HCT116 (cell line): Measurements from ENCODE around the gene FOXP1. TPM values are rescaled to one million over a fixed set of nuclear protein-coding genes. Genes with fewer than 3 reads are reported as not detected.

Experiments used
- ATAC-seq: fragments of 200-7000 bp; cut with Tn5 transposase; 2 replicates; pipeline ENCODE4 v1.9.1; 2020; ENCODE audit warnings: mild to moderate bottlenecking, moderate library complexity
- BruUV-seq: library from RNA; stranded (reverse); fragments of 400-500 nt; replicated peaks from 2 replicates; lab custom pipeline; 2021; lab: Mats Ljungman, UMichigan
- CTCF ChIA-PET: fragments of 300-600 bp; sonication (Branson Sonifier 250); formaldehyde crosslinking; loops from one replicate; lab custom pipeline; 2021; ENCODE audit warnings: antibody characterized with exemption; lab: Charles Lee
- POLR2A ChIA-PET: fragments of 300-600, 350-600 bp; sonication (Branson Sonifier 250); formaldehyde crosslinking; loops from one replicate; lab custom pipeline; 2021; ENCODE audit warnings: antibody characterized with exemption; lab: Charles Lee
- RAD21 ChIA-PET, 2 experiments: fragments of 300-600 bp; sonication (Branson Sonifier 250); formaldehyde crosslinking; loops; one replicate each; lab custom pipeline; 2023; ENCODE audit warnings: low total read pairs in 2 of 2; ENCODE audit not compliant: uncharacterized antibody in 2 of 2, unreplicated experiment in 2 of 2, low non-redundant PET in 1 of 2; lab: Charles Lee
- DNase-seq: peaks from one replicate; pipeline ENCODE4 v3.0.0-alpha.2; 2010; ENCODE audit warnings: low read depth, low spot score
- H2AFZ ChIP-seq: fragments of 200-600 bp; shearing (Covaris generic), sonication (generic); 2 replicates; pipeline ENCODE4 v1.6.1; 2017; ENCODE audit warnings: low read depth, mixed run types, mixed read lengths, antibody characterized with exemption, low read length; ENCODE audit not compliant: poor library complexity, severe bottlenecking
- H3K27ac ChIP-seq: 2 replicates; pipeline ENCODE4 v1.5.1; 2012; ENCODE audit warnings: low read depth, low read length
- H3K27me3 ChIP-seq: fragments of 200-600 bp; sonication (generic); 2 replicates; pipeline ENCODE4 v1.6.1; 2016; ENCODE audit warnings: mixed run types, low read length, mixed read lengths; ENCODE audit not compliant: insufficient read depth
- H3K36me3 ChIP-seq, 2 experiments: fragments of 200-500 bp in 1 of 2; fragments of 200-600 bp in 1 of 2; sonication (Bioruptor generic) in 1 of 2; sonication (generic) in 1 of 2; 2 replicates each; pipeline versions ENCODE4 v1.5.1 to v1.6.1; 2014 to 2016; ENCODE audit warnings: low read length in 2 of 2, inconsistent platforms in 1 of 2, mixed read lengths in 1 of 2, mixed run types in 1 of 2; ENCODE audit not compliant: insufficient read depth in 2 of 2, control insufficient read depth in 1 of 2
- H3K4me1 ChIP-seq, 2 experiments: fragments of 200-600 bp in 1 of 2; sonication (generic) in 1 of 2; 2 replicates each; pipeline versions ENCODE4 v1.5.1 to v1.6.1; 2012 to 2017; ENCODE audit warnings: low read length in 2 of 2, inconsistent platforms in 1 of 2, mild to moderate bottlenecking in 1 of 2, mixed read lengths in 1 of 2, mixed run types in 1 of 2, moderate library complexity in 1 of 2; ENCODE audit not compliant: insufficient read depth in 2 of 2, control insufficient read depth in 1 of 2
- H3K4me2 ChIP-seq: fragments of 200-600 bp; sonication (generic); 2 replicates; pipeline ENCODE4 v1.6.1; 2017; ENCODE audit warnings: mixed run types, low read length, mixed read lengths
- H3K4me3 ChIP-seq, 2 experiments: fragments of 200-600 bp in 1 of 2; sonication (generic) in 1 of 2; replicated peaks in 1 of 2; 2 replicates each; pipeline ENCODE4 v1.5.1; 2011 to 2016; ENCODE audit warnings: low read length in 2 of 2, control low read depth in 1 of 2, low read depth in 1 of 2, mild to moderate bottlenecking in 1 of 2, mixed read lengths in 1 of 2, mixed run types in 1 of 2
- H3K79me2 ChIP-seq: fragments of 200-600 bp; sonication (generic); 2 replicates; pipeline ENCODE4 v1.6.1; 2017; ENCODE audit warnings: mild to moderate bottlenecking, mixed run types, low read length, moderate library complexity, mixed read lengths; ENCODE audit not compliant: insufficient read depth
- H3K9ac ChIP-seq: fragments of 200-600 bp; sonication (generic); 2 replicates; pipeline ENCODE4 v1.6.1; 2016; ENCODE audit warnings: low read length, mixed read lengths
- H3K9me2 ChIP-seq: fragments of 200-600 bp; sonication (generic), shearing (Covaris generic); 2 replicates; pipeline ENCODE4 v1.6.1; 2017; ENCODE audit warnings: mixed run types, mild to moderate bottlenecking, moderate library complexity; ENCODE audit not compliant: insufficient read depth
- H3K9me3 ChIP-seq, 2 experiments: fragments of 200-500 bp in 1 of 2; fragments of 200-600 bp in 1 of 2; sonication (Bioruptor generic) in 1 of 2; sonication (generic) in 1 of 2; 2 replicates each; pipeline ENCODE4 v1.6.1; 2014 to 2017; ENCODE audit warnings: low read length in 2 of 2, mixed read lengths in 2 of 2, inconsistent platforms in 1 of 2, low read depth in 1 of 2, mild to moderate bottlenecking in 1 of 2, mixed run types in 1 of 2, moderate library complexity in 1 of 2; ENCODE audit not compliant: control insufficient read depth in 1 of 2, insufficient read depth in 1 of 2
- H4K20me1 ChIP-seq: fragments of 200-600 bp; sonication (generic), shearing (Covaris generic); 2 replicates; pipeline ENCODE4 v1.6.1; 2017; ENCODE audit warnings: mixed run types, mild to moderate bottlenecking, moderate library complexity; ENCODE audit not compliant: insufficient read depth
- CEBPB ChIP-seq: IDR thresholded peaks from 2 replicates; pipeline ENCODE4 v1.6.1; 2012; ENCODE audit warnings: low read depth
- CTCF ChIP-seq, 3 experiments: fragments of 200-600 bp in 1 of 3; sonication (generic) in 1 of 3; IDR thresholded peaks in 2 of 3; conservative IDR thresholded peaks in 1 of 3; 2 replicates each; pipeline ENCODE4 v1.5.1; 2012 to 2017; ENCODE audit warnings: low read depth in 2 of 3, low read length in 2 of 3, antibody characterized with exemption in 1 of 3, borderline replicate concordance in 1 of 3, control low read depth in 1 of 3, mild to moderate bottlenecking in 1 of 3, mixed read lengths in 1 of 3, mixed run types in 1 of 3, moderate library complexity in 1 of 3; ENCODE audit not compliant: insufficient read depth in 1 of 3
- EGR1 ChIP-seq: IDR thresholded peaks from 2 replicates; pipeline ENCODE4 v1.6.1; 2012; ENCODE audit warnings: low read depth
- ELF1 ChIP-seq: IDR thresholded peaks from 2 replicates; pipeline ENCODE4 v1.6.1; 2012; ENCODE audit warnings: low read depth, borderline replicate concordance
- MAX ChIP-seq: IDR thresholded peaks from 2 replicates; pipeline ENCODE4 v1.6.1; 2012
- TCF7L2 ChIP-seq: IDR thresholded peaks from 2 replicates; pipeline ENCODE4 v1.7.0; 2011; ENCODE audit warnings: borderline replicate concordance, inconsistent platforms; ENCODE audit not compliant: insufficient read depth, insufficient read length; ENCODE audit errors: extremely low read depth
- YY1 ChIP-seq: IDR thresholded peaks from 2 replicates; pipeline ENCODE4 v1.6.1; 2011; ENCODE audit warnings: low read length, low read depth, moderate library complexity, mild to moderate bottlenecking; ENCODE audit not compliant: insufficient replicate concordance; ENCODE audit errors: extremely low read depth
- ZNF274 ChIP-seq: fragments of 200-500 bp; sonication (Bioruptor generic); IDR thresholded peaks from 2 replicates; pipeline ENCODE4 v1.6.1; 2014; ENCODE audit warnings: mild to moderate bottlenecking, low read depth, low read length, inconsistent platforms
- intact Hi-C: fragments of 100-400 bp; cut with micrococcal nuclease; formaldehyde crosslinking; loops from 2 replicates; pipeline ENCODE4 v1.10.0; 2022
- total RNA-seq: library from RNA; stranded (reverse); gene quantifications from one replicate; pipeline ENCODE4 v1.2.1, GENCODE V29; 2021; ENCODE audit not compliant: unreplicated experiment

FOXP1 gene
- total RNA-seq, 1 experiment from 2014 or later: 11.4 TPM

GRCh38 chr3:71002298-71002697 is 581.2 kb downstream of the FOXP1 start:
- H3K4me3 ChIP-seq: no peak overlapping the region
- POLR2A ChIA-PET: no interaction called here
- no peaks in the 10 kb centered on the region for H3K27me3 ChIP-seq
- no peaks in the 10 kb centered on the region for H3K79me2 ChIP-seq
- H3K4me2 ChIP-seq: no peak overlapping the region
- H2AFZ ChIP-seq: no peak overlapping the region
- TF ChIP-seq TCF7L2 (no peak), CTCF (IDR thresholded peaks at IDR 0.05 in 2 of 3, conservative IDR thresholded peaks at IDR 0.05 in 1 of 3; ENCODE audit: borderline replicate concordance in 1 of 3, insufficient read depth in 1 of 3, low read depth in 2 of 3, low read length in 2 of 3) (no peak), CEBPB (no peak), ZNF274 (no peak), EGR1 (no peak), ELF1 (no peak), MAX (no peak), YY1 (no peak)
- no peaks in the 10 kb centered on the region for H3K9me2 ChIP-seq
- no TSS peak for BruUV-seq
- CTCF ChIA-PET: no interaction called here
- no peak overlapping the region for H3K9ac ChIP-seq
- intact Hi-C loops: no loop called here
- no peaks in the 10 kb centered on the region for H4K20me1 ChIP-seq
- H3K9me3 ChIP-seq: no peaks in the 10 kb centered on the region
- ATAC-seq (no peak), DNase-seq (no peak)
- H3K4me1 ChIP-seq: peaks cover 0 to 2% of the 10 kb centered on the region in 2 experiments; a peak in 1 of 4 replicates
- H3K27ac ChIP-seq: no peak overlapping the region
- H3K36me3 ChIP-seq: no peaks in the 10 kb centered on the region
- RAD21 ChIA-PET: no interaction called here
